ENCODE results near the gene DVL2. TPM values are rescaled to one million over a fixed set of nuclear protein-coding genes. Genes with fewer than 3 reads are reported as not detected.

The DVL2 gene
- total RNA-seq, 1 donor from 2014 or later, result 17.2 TPM

- Histone ChIP-seq H3K36me3 (peaks cover 28 to 40% of the 10 kb centered on the region in 2 donors), H3K4me1 (peaks cover 16 to 27% of the 10 kb centered on the region in 2 donors), H3K4me3 (peak overlapping the region; percentile 84 to 94), H3K27me3 (no peaks in the 10 kb centered on the region), H3K9me3 (no peaks in the 10 kb centered on the region), H3K27ac (peak overlapping the region; percentile 100)
- DNase-seq (ENCODE audit: low spot score in 2 of 2), result no peak
- intact Hi-C loops (cut with DNase I), result loop anchor here (2.0 to 5.0 kb wide), 2 partner anchors 54 to 319 kb away; partner anchors contain the start of gene EIF5A
- no peak for TF ChIP-seq CTCF (IDR thresholded peaks at IDR 0.05)
Measured at GRCh38 chr17:7253082-7253481, 18.8 kb upstream of the DVL2 start.

GRCh38 chr17:7252176-7253043 lies 18.1 kb upstream of the DVL2 start, which contains the start of gene ELP5:
Gene ELP5 (plus strand): TSS chr17:7252215. CDS start chr17:7252551, 336 bp downstream.
- TF ChIP-seq CTCF (IDR thresholded peaks at IDR 0.05), result peak; percentile 15 to 31 (median 21)
- peak within 1 kb of the TSS; percentile 100 for H3K27ac ChIP-seq
- H3K4me3 ChIP-seq, result peak within 1 kb of the TSS; percentile 84 to 94
- DNase-seq (ENCODE audit: low spot score in 2 of 2), result peak; percentile 86 to 98
- H3K9me3 ChIP-seq, result no peaks in the 10 kb centered on the region
- peaks cover 16 to 27% of the 10 kb centered on the region in 2 donors for H3K4me1 ChIP-seq
- intact Hi-C loops (cut with DNase I), result loop anchor here (1.0 to 5.0 kb wide), 3 partner anchors 29 to 320 kb away; partner anchors contain the start of genes EIF5A and SLC2A4
- peaks cover 28 to 34% of the 10 kb centered on the region in 2 donors for H3K36me3 ChIP-seq
- H3K27me3 ChIP-seq, result no peaks in the 10 kb centered on the region

GRCh38 chr17:7251661-7252175 lies 17.4 kb upstream of the DVL2 start, which contains the start of gene CTDNEP1:
Gene CTDNEP1 (minus strand): TSS chr17:7251734. CDS start chr17:7251296, 438 bp downstream.
- peak within 1 kb of the TSS; percentile 100 for H3K27ac ChIP-seq
- H3K9me3 ChIP-seq, result no peaks in the 10 kb centered on the region
- DNase-seq (ENCODE audit: low spot score in 2 of 2), result peak; percentile 96 to 99
- intact Hi-C loops (cut with DNase I), result loop anchor here (1.0 to 5.0 kb wide), 4 partner anchors 8 to 321 kb away; partner anchors contain the start of genes EIF5A and SLC2A4
- H3K4me1 ChIP-seq, result peaks cover 16 to 27% of the 10 kb centered on the region in 2 donors
- peak within 1 kb of the TSS; percentile 84 to 94 for H3K4me3 ChIP-seq
- H3K27me3 ChIP-seq, result no peaks in the 10 kb centered on the region
- peaks cover 30 to 31% of the 10 kb centered on the region in 2 donors for H3K36me3 ChIP-seq
- no peak for TF ChIP-seq CTCF (IDR thresholded peaks at IDR 0.05)

- peak in 1 of 2 donors; percentile 71 for DNase-seq (ENCODE audit: low spot score in 2 of 2)
- H3K9me3 ChIP-seq, result no peaks in the 10 kb centered on the region
- peaks cover 29 to 31% of the 10 kb centered on the region in 2 donors for H3K36me3 ChIP-seq
- H3K27ac ChIP-seq, result peak overlapping the region; percentile 100
- H3K27me3 ChIP-seq, result no peaks in the 10 kb centered on the region
- intact Hi-C loops (cut with DNase I), result loop anchor here (1.0 to 5.0 kb wide), 2 partner anchors 8 to 321 kb away; no protein-coding TSS in a partner anchor
- H3K4me1 ChIP-seq, result peaks cover 16 to 27% of the 10 kb centered on the region in 2 donors
- H3K4me3 ChIP-seq, result peak overlapping the region; percentile 84 to 94
- no peak for TF ChIP-seq CTCF (IDR thresholded peaks at IDR 0.05)
Measured at GRCh38 chr17:7250695-7251627, 16.6 kb upstream of the DVL2 start.

GRCh38 chr17:7249830-7250229 lies 15.5 kb upstream of the DVL2 start:
- intact Hi-C loops (cut with DNase I), result loop anchor here (5.0 kb wide), 1 partner anchor 322 kb away; no protein-coding TSS in a partner anchor

More at GRCh38 chr17:7249830-7250229, 15.5 kb upstream of the DVL2 start:
- Histone ChIP-seq H3K27ac (no peak overlapping the region), H3K4me3 (peak overlapping the region; percentile 84 to 94), H3K27me3 (no peaks in the 10 kb centered on the region), H3K9me3 (no peaks in the 10 kb centered on the region), H3K36me3 (peaks cover 27 to 29% of the 10 kb centered on the region in 2 donors), H3K4me1 (peaks cover 16 to 27% of the 10 kb centered on the region in 2 donors)
- no peak for DNase-seq (ENCODE audit: low spot score in 2 of 2)
- no peak for TF ChIP-seq CTCF (IDR thresholded peaks at IDR 0.05)
